DND-41 (cell line): ENCODE results near the gene RYR3.

ENCODE experiments used
- ATAC-seq: fragments of 200-7000 bp; cut with Tn5 transposase; 3 replicates; pipeline ENCODE4 v1.9.1; 2021; ENCODE audit warnings: low read depth; ENCODE audit not compliant: insufficient read depth
- DNase-seq: peaks from one replicate; pipeline ENCODE4 v3.0.0-alpha.2; 2020
- H2AFZ ChIP-seq: 2 replicates; pipeline ENCODE4 v1.6.0; 2012; ENCODE audit warnings: low read depth, low read length
- H3K27ac ChIP-seq: 2 replicates; pipeline ENCODE4 v1.5.1; 2012; ENCODE audit warnings: low read length, inconsistent platforms
- H3K27me3 ChIP-seq: fragments of 200-600 bp; sonication (generic); 2 replicates; pipeline ENCODE4 v1.6.0; 2012; ENCODE audit warnings: low read length, mild to moderate bottlenecking, inconsistent platforms; ENCODE audit not compliant: insufficient read depth, poor library complexity
- H3K36me3 ChIP-seq: 2 replicates; pipeline ENCODE4 v1.5.1; 2012; ENCODE audit warnings: low read length, inconsistent platforms; ENCODE audit not compliant: insufficient read depth
- H3K4me1 ChIP-seq: 2 replicates; pipeline ENCODE4 v1.5.1; 2012; ENCODE audit warnings: mild to moderate bottlenecking, low read length; ENCODE audit not compliant: insufficient read depth
- H3K4me2 ChIP-seq: 2 replicates; pipeline ENCODE4 v1.6.0; 2012; ENCODE audit warnings: mild to moderate bottlenecking, moderate library complexity, low read length, inconsistent platforms; ENCODE audit not compliant: insufficient read depth
- H3K4me3 ChIP-seq, 2 experiments: fragments of 200-600 bp in 1 of 2; shearing (Covaris generic) in 1 of 2; 2 replicates each; pipeline ENCODE4 v1.5.1; 2012 to 2016; ENCODE audit warnings: inconsistent platforms in 2 of 2, low read length in 2 of 2, mild to moderate bottlenecking in 2 of 2, low read depth in 1 of 2, moderate library complexity in 1 of 2
- H3K79me2 ChIP-seq: 2 replicates; pipeline ENCODE4 v1.6.0; 2012; ENCODE audit warnings: low read length, inconsistent platforms; ENCODE audit not compliant: insufficient read depth
- H3K9ac ChIP-seq: 2 replicates; pipeline ENCODE4 v1.6.0; 2012; ENCODE audit warnings: low read depth, mild to moderate bottlenecking, inconsistent platforms, low read length, moderate library complexity
- H3K9me3 ChIP-seq: 2 replicates; pipeline ENCODE4 v1.5.1; 2012; ENCODE audit warnings: low read length, moderate library complexity, mild to moderate bottlenecking, inconsistent platforms; ENCODE audit not compliant: insufficient read depth, severe bottlenecking
- H4K20me1 ChIP-seq: 2 replicates; pipeline ENCODE4 v1.6.0; 2012; ENCODE audit warnings: low read length; ENCODE audit not compliant: insufficient read depth
- EZH2 ChIP-seq: IDR thresholded peaks from 3 replicates; pipeline ENCODE4 v1.6.1; 2012; ENCODE audit warnings: borderline replicate concordance, low read depth, mild to moderate bottlenecking, moderate library complexity, low read length, inconsistent platforms; ENCODE audit not compliant: severe bottlenecking
- TF ChIP-seq, protein P1 (sequence below): IDR thresholded peaks from 2 replicates; pipeline ENCODE4 v1.5.1; 2012; ENCODE audit warnings: borderline replicate concordance, low read length, moderate library complexity, mild to moderate bottlenecking; ENCODE audit not compliant: poor library complexity, severe bottlenecking; ENCODE audit errors: extremely low read depth

RYR3 gene

GRCh38 chr15:33516563-33516962, 205.8 kb downstream of the RYR3 start:
- H3K4me1 ChIP-seq = no peaks in the 10 kb centered on the region
- no peak for DNase-seq
- H3K9ac ChIP-seq = no peak overlapping the region

GRCh38 chr15:33517944-33518343, 207.2 kb downstream of the RYR3 start:
- Histone ChIP-seq H3K4me3 (no peak overlapping the region), H3K9me3 (no peaks in the 10 kb centered on the region), H3K27me3 (no peaks in the 10 kb centered on the region), H3K4me2 (no peak overlapping the region), H3K9ac (no peak overlapping the region), H4K20me1 (no peaks in the 10 kb centered on the region), H2AFZ (no peak overlapping the region), H3K4me1 (no peaks in the 10 kb centered on the region), H3K27ac (no peak overlapping the region), H3K79me2 (no peaks in the 10 kb centered on the region), H3K36me3 (no peaks in the 10 kb centered on the region)
- ATAC-seq (no peak), DNase-seq (no peak)
- TF ChIP-seq, protein P1, sequence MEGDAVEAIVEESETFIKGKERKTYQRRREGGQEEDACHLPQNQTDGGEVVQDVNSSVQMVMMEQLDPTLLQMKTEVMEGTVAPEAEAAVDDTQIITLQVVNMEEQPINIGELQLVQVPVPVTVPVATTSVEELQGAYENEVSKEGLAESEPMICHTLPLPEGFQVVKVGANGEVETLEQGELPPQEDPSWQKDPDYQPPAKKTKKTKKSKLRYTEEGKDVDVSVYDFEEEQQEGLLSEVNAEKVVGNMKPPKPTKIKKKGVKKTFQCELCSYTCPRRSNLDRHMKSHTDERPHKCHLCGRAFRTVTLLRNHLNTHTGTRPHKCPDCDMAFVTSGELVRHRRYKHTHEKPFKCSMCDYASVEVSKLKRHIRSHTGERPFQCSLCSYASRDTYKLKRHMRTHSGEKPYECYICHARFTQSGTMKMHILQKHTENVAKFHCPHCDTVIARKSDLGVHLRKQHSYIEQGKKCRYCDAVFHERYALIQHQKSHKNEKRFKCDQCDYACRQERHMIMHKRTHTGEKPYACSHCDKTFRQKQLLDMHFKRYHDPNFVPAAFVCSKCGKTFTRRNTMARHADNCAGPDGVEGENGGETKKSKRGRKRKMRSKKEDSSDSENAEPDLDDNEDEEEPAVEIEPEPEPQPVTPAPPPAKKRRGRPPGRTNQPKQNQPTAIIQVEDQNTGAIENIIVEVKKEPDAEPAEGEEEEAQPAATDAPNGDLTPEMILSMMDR = no peak

More at GRCh38 chr15:33516563-33516962, 205.8 kb downstream of the RYR3 start:
- no peak overlapping the region for H3K4me2 ChIP-seq
- H3K27ac ChIP-seq = no peak overlapping the region
- no peaks in the 10 kb centered on the region for H3K79me2 ChIP-seq
- no peaks in the 10 kb centered on the region for H4K20me1 ChIP-seq
- no peaks in the 10 kb centered on the region for H3K27me3 ChIP-seq
- no peaks in the 10 kb centered on the region for H3K36me3 ChIP-seq
- TF ChIP-seq, protein P1 = no peak
- TF ChIP-seq EZH2 = no peak
- no peak overlapping the region for H2AFZ ChIP-seq
- H3K9me3 ChIP-seq = no peaks in the 10 kb centered on the region
- no peak for ATAC-seq
- H3K4me3 ChIP-seq = no peak overlapping the region

DNA sequence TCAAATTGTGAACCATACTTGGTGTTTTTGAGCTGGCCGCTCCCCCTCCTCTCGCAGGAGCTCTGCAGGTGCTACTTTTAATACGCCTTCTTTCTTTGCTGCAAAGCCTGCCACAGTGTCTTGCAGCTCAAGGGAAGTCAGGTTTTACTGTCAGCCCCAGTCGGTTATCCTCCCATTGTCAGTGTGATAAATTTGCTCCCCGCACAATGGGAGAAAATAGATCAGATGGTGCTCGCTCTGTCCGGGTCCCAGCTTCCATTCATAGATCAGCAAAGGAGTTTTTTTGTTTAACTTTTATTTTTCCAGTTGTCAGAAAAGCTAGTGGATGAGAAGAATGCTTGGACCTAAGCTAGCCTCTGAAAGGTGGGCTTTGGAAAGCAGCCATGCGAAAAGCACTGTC, 207.7 kb downstream of the RYR3 start:
- H3K36me3 ChIP-seq = no peaks in the 10 kb centered on the region
- no peaks in the 10 kb centered on the region for H3K9me3 ChIP-seq
- H3K4me3 ChIP-seq = no peak overlapping the region
- H3K9ac ChIP-seq = no peak overlapping the region
- no peak overlapping the region for H3K4me2 ChIP-seq
- H4K20me1 ChIP-seq = no peaks in the 10 kb centered on the region
- ATAC-seq = no peak
- no peak for TF ChIP-seq EZH2
- TF ChIP-seq, protein P1 = no peak
- no peak for DNase-seq
- H3K79me2 ChIP-seq = no peaks in the 10 kb centered on the region
- H3K27me3 ChIP-seq = no peaks in the 10 kb centered on the region
- no peak overlapping the region for H3K27ac ChIP-seq
- H2AFZ ChIP-seq = no peak overlapping the region
- no peaks in the 10 kb centered on the region for H3K4me1 ChIP-seq

- H3K9ac ChIP-seq = no peak overlapping the region
- TF ChIP-seq, protein P1 = no peak
- no peak for TF ChIP-seq EZH2
- DNase-seq (no peak), ATAC-seq (no peak)
- no peaks in the 10 kb centered on the region for H3K9me3 ChIP-seq
- H3K4me1 ChIP-seq = no peaks in the 10 kb centered on the region
- H3K36me3 ChIP-seq = no peaks in the 10 kb centered on the region
- H3K4me2 ChIP-seq = no peak overlapping the region
- H3K27me3 ChIP-seq = no peaks in the 10 kb centered on the region
- H2AFZ ChIP-seq = no peak overlapping the region
- H4K20me1 ChIP-seq = no peaks in the 10 kb centered on the region
- H3K27ac ChIP-seq = no peak overlapping the region
- H3K4me3 ChIP-seq = no peak overlapping the region
- H3K79me2 ChIP-seq = no peaks in the 10 kb centered on the region
Measured at GRCh38 chr15:33524274-33524673, 213.5 kb downstream of the RYR3 start.
